Measurements from ENCODE around the gene ACRV1.

DNA sequence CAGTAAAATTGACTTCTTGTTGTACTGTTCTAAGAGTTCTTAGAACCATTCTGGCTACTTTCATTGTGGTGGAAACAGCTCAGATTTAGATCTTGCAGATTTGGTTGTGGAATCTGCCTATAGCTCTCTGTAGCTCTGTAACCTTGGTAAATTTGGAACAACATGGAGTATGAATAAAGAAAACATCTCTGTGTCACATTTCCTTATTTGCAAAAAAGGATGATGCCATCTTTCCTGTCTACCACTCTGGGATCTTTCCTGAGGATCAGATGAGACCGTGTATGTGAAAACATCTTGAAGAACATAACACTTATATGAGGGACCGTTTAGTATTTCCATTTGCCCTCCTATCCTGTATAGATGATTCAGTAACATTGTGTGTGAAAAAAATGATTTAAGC, 9.1 kb downstream of the ACRV1 start:
- TF ChIP-seq CTCF (IDR thresholded peaks at IDR 0.05 in 4 of 5, conservative IDR thresholded peaks at IDR 0.05 in 1 of 5) = no peak
- TF ChIP-seq POLR2A (IDR thresholded peaks at IDR 0.05) = no peak

Data from gastrocnemius medialis (tissue), 4 donors.